Calu3 (cell line): ENCODE measurements around the gene DNAJC3. TPM values are rescaled to one million over a fixed set of nuclear protein-coding genes. Genes with fewer than 3 reads are reported as not detected.

Experiments used
- BruUV-seq: library from RNA; stranded (reverse); fragments of 400-500 nt; replicated peaks from 2 replicates; lab custom pipeline; 2021; lab: Mats Ljungman, UMichigan
- CTCF ChIA-PET: fragments of 300-600 bp; sonication (Branson Sonifier 250); formaldehyde crosslinking; loops from one replicate; lab custom pipeline; 2022; ENCODE audit warnings: antibody characterized with exemption; lab: Charles Lee
- DNase-seq: peaks from one replicate; pipeline ENCODE4 v3.0.0; 2022
- H3K27ac Mint-ChIP-seq: one replicate; pipeline ENCODE4 v1.8.0; 2022; ENCODE audit warnings: mixed read lengths; ENCODE audit not compliant: unreplicated experiment
- H3K27me3 Mint-ChIP-seq: one replicate; pipeline ENCODE4 v1.8.0; 2022; ENCODE audit warnings: mixed read lengths; ENCODE audit not compliant: unreplicated experiment
- H3K36me3 Mint-ChIP-seq: one replicate; pipeline ENCODE4 v1.8.0; 2022; ENCODE audit warnings: mild to moderate bottlenecking, moderate library complexity, mixed read lengths; ENCODE audit not compliant: insufficient read depth, unreplicated experiment
- H3K4me1 Mint-ChIP-seq: one replicate; pipeline ENCODE4 v1.8.0; 2022; ENCODE audit warnings: mild to moderate bottlenecking, low read depth, mixed read lengths; ENCODE audit not compliant: unreplicated experiment
- H3K4me3 Mint-ChIP-seq: one replicate; pipeline ENCODE4 v1.8.0; 2022; ENCODE audit warnings: mild to moderate bottlenecking, low read depth, moderate library complexity, mixed read lengths; ENCODE audit not compliant: unreplicated experiment
- H3K9me3 Mint-ChIP-seq: one replicate; pipeline ENCODE4 v1.8.0; 2022; ENCODE audit warnings: low read depth, mixed read lengths; ENCODE audit not compliant: unreplicated experiment
- intact Hi-C: fragments of 100-400 bp; cut with micrococcal nuclease; formaldehyde crosslinking; loops from one replicate; pipeline ENCODE4 v1.10.0; 2022; ENCODE audit not compliant: unreplicated experiment
- total RNA-seq: library from RNA; stranded (reverse); gene quantifications from 2 replicates; pipeline ENCODE4 v1.2.3, GENCODE V29; 2022
- TF ChIP-seq, protein P1 (sequence below): fragments of 200-600 bp; IDR thresholded peaks from one replicate; pipeline ENCODE4 v1.8.0; 2022; ENCODE audit warnings: antibody characterized with exemption; ENCODE audit not compliant: unreplicated experiment

The DNAJC3 gene
- total RNA-seq, 1 experiment from 2014 or later, result 22.2 TPM

GRCh38 chr13:95813139-95813538 lies 136.2 kb downstream of the DNAJC3 start:
- H3K36me3 Mint-ChIP-seq, result no peaks in the 10 kb centered on the region
- TF ChIP-seq, protein P1, sequence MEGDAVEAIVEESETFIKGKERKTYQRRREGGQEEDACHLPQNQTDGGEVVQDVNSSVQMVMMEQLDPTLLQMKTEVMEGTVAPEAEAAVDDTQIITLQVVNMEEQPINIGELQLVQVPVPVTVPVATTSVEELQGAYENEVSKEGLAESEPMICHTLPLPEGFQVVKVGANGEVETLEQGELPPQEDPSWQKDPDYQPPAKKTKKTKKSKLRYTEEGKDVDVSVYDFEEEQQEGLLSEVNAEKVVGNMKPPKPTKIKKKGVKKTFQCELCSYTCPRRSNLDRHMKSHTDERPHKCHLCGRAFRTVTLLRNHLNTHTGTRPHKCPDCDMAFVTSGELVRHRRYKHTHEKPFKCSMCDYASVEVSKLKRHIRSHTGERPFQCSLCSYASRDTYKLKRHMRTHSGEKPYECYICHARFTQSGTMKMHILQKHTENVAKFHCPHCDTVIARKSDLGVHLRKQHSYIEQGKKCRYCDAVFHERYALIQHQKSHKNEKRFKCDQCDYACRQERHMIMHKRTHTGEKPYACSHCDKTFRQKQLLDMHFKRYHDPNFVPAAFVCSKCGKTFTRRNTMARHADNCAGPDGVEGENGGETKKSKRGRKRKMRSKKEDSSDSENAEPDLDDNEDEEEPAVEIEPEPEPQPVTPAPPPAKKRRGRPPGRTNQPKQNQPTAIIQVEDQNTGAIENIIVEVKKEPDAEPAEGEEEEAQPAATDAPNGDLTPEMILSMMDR, result no peak
- intact Hi-C loops, result no loop called here
- H3K4me1 Mint-ChIP-seq, result no peaks in the 10 kb centered on the region
- peaks cover 3% of the 10 kb centered on the region for H3K9me3 Mint-ChIP-seq
- no peak overlapping the region for H3K27ac Mint-ChIP-seq
- H3K27me3 Mint-ChIP-seq, result no peaks in the 10 kb centered on the region
- CTCF ChIA-PET, result no interaction called here
- H3K4me3 Mint-ChIP-seq, result no peak overlapping the region
- DNase-seq, result no peak
- no TSS peak for BruUV-seq

GRCh38 chr13:95814495-95814894 lies 137.6 kb downstream of the DNAJC3 start:
- Mint-ChIP-seq H3K9me3 (peaks cover 3% of the 10 kb centered on the region), H3K27ac (no peak overlapping the region), H3K4me3 (no peak overlapping the region), H3K27me3 (no peaks in the 10 kb centered on the region), H3K36me3 (no peaks in the 10 kb centered on the region), H3K4me1 (no peaks in the 10 kb centered on the region)
- intact Hi-C loops, result no loop called here
- BruUV-seq, result no TSS peak
- TF ChIP-seq, protein P1, result no peak
- CTCF ChIA-PET, result no interaction called here
- no peak for DNase-seq

GRCh38 chr13:95822303-95822702 lies 145.4 kb downstream of the DNAJC3 start:
- intact Hi-C loops, result no loop called here
- no peaks in the 10 kb centered on the region for H3K27me3 Mint-ChIP-seq
- H3K36me3 Mint-ChIP-seq, result no peaks in the 10 kb centered on the region
- H3K4me3 Mint-ChIP-seq, result no peak overlapping the region
- no TSS peak for BruUV-seq
- H3K9me3 Mint-ChIP-seq, result no peaks in the 10 kb centered on the region
- CTCF ChIA-PET, result no interaction called here
- no peak for DNase-seq
- TF ChIP-seq, protein P1, result no peak
- H3K27ac Mint-ChIP-seq, result no peak overlapping the region
- no peaks in the 10 kb centered on the region for H3K4me1 Mint-ChIP-seq

GRCh38 chr13:95833126-95833525 lies 156.2 kb downstream of the DNAJC3 start:
- Mint-ChIP-seq H3K4me3 (no peak overlapping the region), H3K27me3 (no peaks in the 10 kb centered on the region), H3K4me1 (no peaks in the 10 kb centered on the region), H3K27ac (no peak overlapping the region), H3K36me3 (no peaks in the 10 kb centered on the region), H3K9me3 (peaks cover 1% of the 10 kb centered on the region)
- DNase-seq, result no peak
- intact Hi-C loops, result loop anchor here (5.0 kb wide), 1 partner anchor 156 kb away; the partner anchor contains the start of gene DNAJC3
- CTCF ChIA-PET, result interaction anchor here (0.9 to 1.4 kb wide), 2 partner anchors 209 to 229 kb away, joined by 3 to 12 read pairs; no protein-coding TSS in a partner anchor
- TF ChIP-seq, protein P1, result no peak
- no TSS peak for BruUV-seq
